NCI-H2107 (cell line): ENCODE measurements around the gene LRPPRC.

Experiments used
- DNase-seq: peaks from one replicate; lab custom pipeline; 2025; lab: John Stamatoyannopoulos, UW

LRPPRC gene

DNA sequence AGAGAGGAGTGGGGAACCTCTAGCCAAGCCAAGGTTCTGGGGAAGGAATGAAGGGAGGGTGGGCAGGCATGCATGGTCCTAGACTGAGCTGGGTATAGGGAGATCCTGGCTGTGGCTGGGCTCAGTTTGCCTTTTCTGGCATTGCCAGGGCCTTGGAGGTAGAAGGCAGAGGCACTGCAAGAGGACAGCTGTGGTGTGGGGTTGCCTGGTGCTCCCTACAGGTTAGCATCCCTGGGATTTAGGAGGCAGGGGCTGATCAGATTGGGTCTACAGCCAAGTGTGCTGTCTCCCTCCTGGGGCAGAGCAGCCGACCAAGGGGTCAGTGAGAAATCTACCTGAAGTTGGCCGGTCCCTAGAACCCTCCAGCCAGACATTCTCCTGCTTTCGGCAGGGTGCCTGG lies 141.1 kb downstream of the LRPPRC start:
- DNase-seq, result no peak

DNA sequence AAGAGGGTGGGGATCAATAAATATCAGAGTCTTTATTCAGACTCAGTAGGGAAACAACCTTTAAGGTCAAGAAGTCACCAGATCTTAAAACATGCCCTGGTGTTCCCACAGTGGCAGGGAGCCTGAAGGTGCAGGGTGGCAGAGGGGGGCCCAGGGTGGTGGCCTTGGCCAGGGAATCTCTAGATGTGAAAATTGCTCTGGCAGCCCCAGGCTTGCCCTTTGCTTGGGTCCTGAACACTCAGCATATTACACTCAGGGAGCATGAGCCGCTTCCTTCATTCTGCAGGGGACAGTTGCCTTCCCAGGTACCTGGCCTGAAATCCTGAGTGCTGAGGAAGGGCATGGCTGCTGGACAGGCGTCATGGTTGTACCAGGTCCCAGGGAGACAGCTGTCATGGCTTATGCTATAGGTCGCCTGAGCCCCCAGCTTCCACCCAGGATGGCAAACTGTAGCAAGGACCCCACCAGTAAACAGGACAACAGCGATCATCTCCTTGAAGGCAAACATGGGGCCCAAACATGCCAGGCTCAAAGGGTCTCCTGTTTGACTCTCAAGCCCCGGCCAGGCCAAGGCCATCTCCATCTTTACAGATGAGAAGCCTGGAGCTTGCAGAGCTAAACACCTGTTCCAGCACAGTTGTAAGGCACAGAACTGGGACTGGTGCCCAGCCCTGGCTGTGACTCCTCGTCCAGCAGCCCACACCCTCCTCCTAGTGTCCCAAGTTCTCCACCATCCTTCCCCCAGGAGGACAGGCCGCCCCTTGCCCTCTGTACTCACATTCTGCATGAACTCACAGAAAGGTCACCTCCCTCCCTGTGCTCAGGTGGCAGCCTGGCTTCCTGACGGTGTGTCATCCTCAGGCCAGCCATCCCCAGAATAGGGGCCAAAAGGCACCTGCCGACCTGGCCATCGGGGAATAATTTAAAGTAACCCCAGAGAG lies 142.4 kb downstream of the LRPPRC start:
- DNase-seq, result no peak

DNA sequence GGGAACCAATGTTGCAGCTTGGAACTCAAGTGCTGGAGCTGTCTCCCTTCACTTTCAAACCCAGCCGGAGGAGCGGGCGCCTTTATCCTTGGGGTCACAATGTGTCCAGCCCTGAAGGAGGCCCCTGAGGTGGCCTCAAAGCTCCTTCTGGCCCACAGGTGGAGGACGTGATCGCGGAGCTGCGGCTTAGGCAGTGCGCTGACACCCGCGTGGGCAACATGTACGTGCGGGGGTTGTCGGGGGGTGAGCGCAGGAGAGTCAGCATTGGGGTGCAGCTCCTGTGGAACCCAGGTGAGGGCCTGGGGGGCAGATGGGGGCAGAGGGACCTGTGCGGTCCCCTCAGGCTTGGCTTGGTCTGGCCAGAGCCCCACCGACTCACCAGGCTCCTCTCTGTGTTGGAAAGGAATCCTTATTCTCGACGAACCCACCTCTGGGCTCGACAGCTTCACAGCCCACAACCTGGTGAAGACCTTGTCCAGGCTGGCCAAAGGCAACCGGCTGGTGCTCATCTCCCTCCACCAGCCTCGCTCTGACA lies 143.5 kb downstream of the LRPPRC start:
- no peak for DNase-seq

DNA sequence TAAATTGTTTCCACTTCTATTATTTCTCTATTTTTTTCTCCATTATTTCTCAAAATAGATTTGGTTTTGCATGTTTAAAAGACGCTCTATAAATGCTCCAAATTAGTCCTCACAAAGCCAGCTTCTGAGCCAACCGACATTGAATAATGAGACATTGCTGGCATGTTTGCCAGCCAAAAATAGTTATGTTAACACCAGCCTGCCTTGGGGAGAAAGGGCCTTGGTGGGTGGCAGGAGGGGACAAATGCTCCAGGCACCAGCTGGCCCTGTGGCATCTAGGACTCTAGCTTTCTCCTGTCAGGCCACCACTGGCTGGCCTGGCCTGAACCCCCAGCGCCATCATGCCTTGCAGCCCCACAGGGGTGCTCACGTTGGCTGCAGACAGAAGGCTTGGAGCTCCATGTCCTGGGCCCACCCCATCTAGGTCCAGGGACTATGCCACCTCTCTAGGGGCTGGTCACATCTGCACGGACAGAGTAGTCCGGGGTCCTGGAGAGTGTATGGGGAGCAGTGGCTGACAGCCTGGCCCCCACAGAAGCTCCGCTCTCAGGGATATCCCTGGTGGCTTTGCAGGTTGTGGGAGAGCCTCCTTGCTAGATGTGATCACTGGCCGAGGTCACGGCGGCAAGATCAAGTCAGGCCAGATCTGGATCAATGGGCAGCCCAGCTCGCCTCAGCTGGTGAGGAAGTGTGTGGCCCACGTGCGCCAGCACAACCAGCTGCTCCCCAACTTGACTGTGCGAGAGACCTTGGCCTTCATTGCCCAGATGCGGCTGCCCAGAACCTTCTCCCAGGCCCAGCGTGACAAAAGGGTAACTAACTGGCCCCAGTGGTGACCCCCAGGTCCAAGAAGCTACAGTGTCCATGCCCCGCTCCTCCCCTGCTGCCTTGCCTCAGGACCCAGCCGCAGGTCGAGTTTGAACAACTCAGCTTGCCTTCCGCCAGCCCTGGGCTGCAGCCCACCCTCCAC lies 144.5 kb downstream of the LRPPRC start:
- DNase-seq, result no peak

DNA sequence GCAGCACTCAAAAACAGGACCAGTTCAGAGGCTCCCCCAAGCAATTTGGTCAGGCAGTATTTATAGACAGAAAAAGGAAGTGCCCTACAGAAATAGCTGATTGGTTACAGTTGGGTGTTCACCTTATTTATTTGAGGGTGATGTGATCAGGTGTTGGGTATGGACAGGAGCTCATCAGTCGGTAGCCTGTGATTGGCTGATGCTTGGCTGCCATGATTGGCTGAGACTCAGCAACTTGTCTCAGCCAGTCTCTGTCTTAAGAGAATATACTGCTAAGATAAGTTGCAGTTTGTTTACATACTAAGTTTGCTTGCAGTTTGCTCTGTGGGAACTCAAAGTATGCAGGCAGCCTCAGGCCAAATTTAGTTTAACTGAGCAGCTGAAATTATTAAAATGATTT lies 147.6 kb downstream of the LRPPRC start:
- no peak for DNase-seq

DNA sequence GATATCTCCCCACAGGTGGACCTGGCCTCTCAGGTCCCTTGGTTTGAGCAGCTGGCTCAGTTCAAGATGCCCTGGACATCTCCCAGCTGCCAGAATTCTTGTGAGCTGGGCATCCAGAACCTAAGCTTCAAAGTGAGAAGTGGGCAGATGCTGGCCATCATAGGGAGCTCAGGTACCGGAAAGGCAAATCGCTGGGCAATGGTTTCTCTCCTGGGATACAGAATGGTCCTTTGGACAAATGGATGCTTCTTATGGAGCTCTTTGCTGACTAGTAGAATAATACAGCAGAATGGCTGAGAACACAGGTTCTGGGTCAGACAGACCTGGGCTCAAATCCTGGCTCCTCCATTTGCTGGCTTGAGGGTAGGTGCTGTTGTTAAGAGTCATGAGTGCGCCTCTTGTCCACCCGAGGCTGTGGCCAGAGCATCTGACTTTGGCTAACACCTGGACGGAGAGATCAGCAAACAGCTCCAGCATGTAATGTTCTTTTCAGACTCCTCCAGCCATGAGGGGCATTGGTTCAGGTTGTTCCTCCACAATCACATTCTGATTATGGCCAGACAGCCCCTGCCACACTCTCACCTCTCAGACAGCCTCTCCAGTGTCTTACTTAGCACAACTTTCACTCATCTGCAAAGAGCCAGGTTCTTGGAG lies 149.5 kb downstream of the LRPPRC start:
- no peak for DNase-seq

DNA sequence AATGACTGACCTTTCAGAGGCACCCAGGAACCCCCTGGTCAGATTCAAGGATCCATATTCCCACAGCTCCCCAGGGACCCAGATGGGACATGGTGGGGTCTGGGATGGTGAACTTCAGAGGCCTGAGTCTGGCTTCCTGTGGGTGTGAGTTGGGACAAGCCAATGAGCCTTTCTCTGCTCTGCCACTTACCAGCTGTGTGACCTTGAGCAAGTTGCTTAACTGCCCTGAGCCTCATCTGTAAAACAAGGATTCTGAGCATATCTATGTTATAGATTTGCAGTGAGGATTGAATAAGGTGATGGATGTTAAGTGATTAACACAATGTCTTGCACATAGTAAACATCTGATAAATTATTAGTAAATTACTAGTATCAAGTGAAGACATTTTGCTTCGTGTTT lies 150.6 kb downstream of the LRPPRC start:
- no peak for DNase-seq

DNA sequence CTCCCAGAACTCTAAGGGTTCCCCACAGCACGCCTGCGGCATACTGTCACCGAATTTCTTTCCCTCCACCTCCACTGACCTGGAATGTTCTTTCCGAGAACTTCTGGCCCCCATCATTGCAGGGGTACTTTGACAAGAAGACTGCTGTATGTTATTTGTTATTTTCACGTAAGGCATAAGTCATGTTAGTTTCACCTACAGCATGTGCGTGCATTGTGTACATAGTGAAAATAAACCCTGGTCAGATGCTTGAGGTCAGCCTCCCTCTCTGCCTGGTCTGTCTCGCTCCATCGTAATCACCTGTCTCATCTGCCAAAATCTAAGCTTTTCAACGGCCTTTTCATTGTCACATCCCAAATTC lies 152.9 kb downstream of the LRPPRC start:
- DNase-seq, result no peak

DNA sequence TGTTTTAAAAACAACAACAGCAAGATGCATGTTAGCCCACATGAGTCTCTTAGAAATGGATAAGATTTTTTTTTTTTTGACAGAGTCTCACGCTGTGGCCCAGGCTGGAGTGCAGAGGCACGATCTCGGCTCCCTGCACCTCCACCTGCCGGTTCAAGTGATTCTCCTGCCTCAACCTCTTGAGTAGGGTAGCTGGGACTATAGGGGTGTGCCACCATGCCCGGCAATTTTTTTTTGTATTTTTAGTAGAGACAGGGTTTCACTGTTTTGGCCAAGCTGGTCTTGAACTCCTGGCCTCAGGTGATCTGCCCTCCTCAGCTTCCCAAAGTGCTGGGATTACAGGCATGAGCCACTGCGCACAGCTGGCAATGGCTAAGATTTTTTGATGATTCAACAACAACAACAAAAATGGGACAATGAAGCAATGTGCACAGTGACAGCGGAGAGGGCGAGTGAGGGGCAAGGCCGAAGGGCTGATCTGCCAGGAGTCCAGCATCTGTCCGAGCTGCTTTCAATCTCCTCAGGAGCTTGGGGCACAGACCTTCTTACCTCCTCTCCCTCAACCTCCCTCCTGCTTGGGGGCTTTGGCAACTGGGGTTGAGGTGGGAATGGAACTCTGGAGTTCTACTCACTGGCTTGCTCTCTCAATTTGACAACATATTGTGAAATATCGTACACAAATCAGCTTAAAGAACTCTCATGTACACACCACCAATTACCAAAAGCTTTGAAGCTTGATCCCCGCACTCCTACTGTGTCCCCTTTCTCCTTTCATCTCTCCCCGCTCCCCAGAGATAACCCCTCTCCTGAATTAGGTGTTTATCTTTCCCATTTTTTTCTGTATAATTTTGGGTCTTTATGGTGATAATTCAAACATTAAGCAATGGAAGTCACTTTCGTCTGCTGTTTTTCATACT lies 153.6 kb downstream of the LRPPRC start:
- DNase-seq, result no peak

DNA sequence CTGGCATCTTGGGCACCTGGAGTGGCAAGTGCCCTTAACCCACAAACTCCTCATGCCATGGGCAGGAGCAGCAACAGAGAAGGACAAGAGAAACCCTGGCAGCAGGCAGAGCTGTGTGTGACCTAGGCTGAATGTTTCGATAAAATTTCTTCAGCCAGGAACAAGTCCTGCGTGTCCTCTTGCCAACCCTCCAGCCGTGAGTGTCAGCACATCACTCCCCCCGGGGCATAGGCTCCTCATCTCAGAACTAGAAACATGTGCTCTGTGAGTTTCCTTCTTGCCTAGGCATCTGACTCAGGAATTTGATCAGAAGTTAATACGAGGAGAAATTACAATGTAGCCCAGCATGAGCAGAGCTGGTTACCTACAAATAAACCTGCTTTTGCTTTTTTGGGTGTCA lies 154.8 kb downstream of the LRPPRC start:
- DNase-seq, result no peak

DNA sequence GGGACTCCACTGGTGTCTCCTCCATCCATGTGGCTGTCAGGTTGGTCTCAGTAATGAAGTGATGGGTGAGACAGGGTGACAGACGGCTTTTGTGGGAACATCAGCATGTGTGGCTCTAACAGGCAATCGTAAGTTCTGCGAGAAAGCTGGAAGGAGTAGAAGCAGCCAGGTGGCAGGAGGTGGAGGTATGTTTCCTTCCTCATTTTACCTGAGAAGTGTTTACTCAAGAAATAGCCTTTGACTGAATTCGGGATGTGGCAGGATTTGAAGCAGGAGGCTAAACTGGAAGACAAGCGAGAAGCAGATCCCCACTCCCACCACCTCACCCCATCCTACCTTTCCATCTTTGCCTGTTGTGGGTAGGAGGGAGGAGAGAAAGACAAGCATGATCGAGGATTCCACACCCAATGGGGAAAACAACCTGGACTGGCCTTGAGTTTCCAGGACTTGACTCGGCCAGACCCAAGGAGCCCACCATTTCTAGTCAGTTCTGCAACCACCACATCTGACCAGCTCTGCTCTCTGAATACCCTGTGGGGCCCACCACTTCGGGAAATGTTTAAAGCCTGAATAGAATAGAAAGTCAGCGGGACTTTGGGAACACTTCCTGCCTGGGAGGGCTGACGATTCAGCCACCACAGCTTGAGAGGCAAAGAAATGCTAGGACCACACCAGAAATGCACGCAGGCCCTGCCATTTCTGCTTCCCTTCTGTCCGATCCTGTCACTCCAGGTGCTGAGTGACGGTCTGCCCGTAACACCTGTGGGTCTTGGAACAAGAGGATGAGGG lies 155.8 kb downstream of the LRPPRC start:
- DNase-seq, result no peak

DNA sequence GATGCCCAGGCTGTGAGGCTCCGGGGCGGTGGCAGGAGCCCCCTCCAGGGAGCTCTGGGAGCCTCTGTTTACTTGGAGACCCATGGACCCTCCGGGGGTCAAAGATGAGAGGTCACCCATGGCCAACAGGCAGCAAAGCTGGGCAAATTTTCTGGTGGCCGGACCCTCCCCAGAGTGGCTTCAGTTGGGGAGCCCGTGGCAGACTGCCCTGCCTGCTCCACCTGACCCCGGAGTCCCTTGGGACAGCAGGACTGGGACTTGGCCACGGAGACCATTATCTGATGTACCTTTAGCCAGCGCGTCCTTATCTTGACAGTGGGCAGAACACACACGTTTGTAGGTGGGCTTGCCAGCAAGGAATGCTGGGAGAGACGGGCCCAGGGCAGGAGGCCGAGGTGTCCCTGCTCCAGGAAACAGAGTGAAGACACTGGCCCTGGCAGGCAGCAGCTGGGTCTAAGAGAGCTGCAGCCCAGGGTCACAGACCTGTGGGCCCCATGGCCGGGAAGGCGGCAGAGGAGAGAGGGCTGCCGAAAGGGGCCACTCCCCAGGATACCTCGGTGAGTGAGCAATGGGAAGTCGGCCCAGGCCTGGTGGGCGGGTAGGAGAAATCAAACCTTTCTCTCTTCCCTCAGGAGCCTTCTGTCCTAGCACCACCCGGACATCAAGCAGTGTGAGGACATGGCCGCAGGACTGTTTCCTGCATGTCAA lies 157.1 kb downstream of the LRPPRC start, which contains the start of the genes ABCG5 and ABCG8:
Gene ABCG5, minus strand, starts transcription at position 280 of the 708 bp plus-strand sequence. Its CDS starts 160 bp downstream, at position 120.
Gene ABCG8, plus strand, starts transcription at position 412 of the 708 bp plus-strand sequence. Its CDS starts 83 bp downstream, at position 495.
- no peak for DNase-seq

DNA sequence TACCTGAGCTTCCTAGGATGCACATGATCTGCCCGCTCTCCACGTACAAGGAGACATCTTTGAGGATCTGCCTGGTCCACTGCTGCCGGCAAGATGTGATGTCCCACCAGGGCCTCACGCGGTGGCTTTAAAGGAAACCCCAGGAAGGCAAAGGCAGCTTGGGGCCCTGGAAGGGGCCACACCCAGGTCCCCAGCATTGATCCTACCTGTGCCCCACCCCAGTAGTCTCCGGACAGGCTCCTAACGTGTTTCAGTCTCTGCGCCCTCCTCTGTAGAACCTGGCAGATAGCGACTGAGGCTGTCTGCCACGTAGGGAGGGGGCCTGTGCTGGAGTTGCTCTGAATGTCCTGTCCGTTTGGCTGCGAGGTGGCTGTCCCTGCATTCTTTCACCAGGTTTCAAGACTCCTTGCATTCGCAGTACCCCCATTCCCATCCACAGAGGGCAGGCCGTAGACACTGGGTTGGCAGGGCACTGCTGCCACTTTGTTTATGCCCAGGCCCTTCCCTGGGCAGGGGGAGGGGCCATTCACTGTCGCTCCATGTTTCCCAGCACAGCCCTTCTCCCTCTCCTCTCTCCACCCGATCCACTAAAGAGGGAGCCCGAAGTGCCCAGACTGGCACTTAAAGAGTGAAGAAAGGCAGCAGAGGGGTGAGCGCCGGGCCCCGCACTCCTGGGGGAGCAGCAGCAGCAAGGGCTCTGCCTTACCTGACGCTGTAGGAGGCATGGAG lies 157.8 kb downstream of the LRPPRC start:
- no peak for DNase-seq

DNA sequence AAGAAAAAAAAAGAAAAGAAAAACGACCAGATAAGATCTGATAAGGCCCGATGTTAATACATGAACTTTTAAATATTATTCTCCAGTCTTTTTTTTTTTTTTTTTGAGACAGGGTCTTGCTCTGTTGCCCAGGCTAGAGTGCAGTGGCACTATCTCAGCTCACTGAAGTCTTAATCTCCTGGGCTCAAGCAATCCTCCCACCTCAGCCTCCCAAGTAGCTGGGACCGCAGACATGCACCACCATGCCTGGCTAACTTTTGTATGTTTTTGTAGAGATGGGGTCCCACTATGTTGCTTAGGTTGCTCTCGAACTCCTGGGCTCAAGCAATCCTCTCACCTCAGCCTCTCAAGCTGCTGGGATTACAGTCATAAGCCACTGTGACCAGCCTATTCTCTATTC lies 158.8 kb downstream of the LRPPRC start:
- no peak for DNase-seq
